Kidney glomerular epithelial cell (primary cell): ENCODE results near the gene APOBEC3F.
"Not testable (repeated sequence)": the region's sequence is repeated elsewhere in the genome, so short reads cannot be mapped to it uniquely, and the experiment has no call there.

Experiments used
- DNase-seq: peaks from one replicate; lab custom pipeline; 2025; lab: John Stamatoyannopoulos, UW

The APOBEC3F gene

DNA sequence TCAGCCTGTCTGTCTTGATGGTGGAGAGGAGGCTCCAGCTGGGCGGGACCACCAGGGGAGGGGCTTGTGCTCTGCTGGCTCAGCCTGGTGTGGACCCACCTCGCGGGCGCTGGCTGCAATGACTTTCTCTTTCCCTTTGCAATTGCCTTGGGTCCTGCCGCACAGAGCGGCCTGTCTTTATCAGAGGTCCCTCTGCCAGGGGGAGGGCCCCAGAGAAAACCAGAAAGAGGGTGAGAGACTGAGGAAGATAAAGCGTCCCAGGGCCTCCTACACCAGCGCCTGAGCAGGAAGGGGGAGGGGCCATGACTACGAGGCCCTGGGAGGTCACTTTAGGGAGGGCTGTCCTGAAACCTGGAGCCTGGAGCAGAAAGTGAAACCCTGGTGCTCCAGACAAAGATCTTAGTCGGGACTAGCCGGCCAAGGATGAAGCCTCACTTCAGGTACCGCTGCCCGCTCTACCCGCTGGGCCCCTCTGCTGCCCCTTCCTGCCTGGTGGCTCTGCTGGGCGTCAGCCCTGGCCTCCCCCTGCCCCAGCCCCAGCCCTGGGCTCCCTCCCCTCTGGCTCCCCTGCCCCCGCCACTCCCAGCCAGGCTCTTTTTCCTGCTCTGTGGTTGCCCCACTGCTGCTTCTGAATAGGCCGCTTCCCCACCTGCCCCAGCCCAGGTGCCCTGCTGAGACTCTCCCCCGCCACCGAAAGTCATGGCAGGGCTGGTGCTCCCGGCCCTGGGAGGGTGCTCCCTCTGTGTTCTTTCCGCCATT, at the start of gene APOBEC3F:
APOBEC3F (plus strand) TSS at position 327 of the 759 bp plus-strand sequence; CDS start at position 424, 97 bp downstream.
- DNase-seq = peak; percentile 33

DNA sequence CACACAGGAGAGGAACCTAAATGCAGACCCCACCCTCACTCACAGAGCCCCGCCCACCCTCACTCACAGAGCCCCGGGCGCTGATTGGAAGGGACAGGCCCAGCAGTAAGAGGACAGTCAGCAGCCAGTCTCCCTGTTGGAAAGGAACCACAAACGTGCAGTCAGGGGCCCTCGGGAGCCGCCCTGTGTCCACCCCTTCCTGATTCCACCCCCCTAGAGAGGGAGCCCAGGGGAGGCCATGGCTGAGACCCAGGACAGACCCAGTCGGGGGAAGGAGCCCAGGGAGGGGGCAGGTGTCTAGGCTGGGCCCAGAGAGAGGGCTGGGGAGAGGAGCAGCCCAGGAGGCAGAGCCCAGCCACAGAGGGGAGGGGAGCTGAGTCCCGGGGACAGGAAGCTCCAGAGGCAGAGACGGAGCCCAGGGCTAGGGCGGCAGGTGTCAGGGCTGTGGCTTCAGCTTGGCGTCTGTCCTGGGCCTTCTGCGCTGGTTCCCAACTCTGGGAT, 47.7 kb upstream of the APOBEC3F start:
- DNase-seq = not testable (repeated sequence)

DNA sequence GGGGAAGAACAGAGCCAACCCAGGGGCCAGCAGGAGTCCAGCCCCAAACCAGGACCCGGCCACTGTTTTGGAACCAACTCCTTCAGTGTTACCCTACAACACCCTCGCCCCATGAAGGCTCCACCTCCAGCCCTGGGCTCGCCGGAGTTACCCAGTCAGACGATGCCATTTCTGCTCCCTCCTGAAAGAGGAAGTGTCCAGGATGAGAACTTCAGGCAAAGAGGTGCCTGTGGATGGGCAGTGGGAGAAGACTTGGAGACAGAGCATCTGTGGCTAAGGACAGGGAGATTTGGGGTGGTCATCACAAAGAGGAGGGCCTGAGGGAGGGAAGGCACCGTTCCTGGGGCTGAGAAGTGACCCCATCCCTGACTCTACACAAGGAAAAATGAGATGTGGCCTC, 44.6 kb upstream of the APOBEC3F start:
- no peak for DNase-seq

DNA sequence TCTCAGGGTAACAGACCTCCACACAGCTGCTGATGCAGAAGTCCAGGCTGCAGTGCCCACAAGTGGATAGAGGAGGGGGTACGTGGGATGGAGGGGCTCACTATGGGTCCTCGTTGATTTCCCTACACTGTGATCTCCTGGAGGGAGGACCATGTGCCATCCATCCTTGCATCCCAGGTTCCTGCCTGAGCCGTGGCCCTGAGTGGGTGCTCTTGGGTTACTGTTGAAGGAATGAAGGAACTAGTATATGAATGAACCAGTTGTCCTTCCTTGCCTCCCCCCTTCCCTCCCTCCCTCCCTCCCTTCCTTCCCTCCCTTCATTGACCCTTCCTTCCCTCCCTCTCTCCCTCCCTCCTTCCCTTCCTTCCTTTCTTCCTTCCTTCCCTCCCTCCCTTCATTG, 43.1 kb upstream of the APOBEC3F start:
- no peak for DNase-seq

- DNase-seq = peak; percentile 84
Observed at GRCh38 chr22:39003165-39003638, 37.5 kb upstream of the APOBEC3F start.

DNA sequence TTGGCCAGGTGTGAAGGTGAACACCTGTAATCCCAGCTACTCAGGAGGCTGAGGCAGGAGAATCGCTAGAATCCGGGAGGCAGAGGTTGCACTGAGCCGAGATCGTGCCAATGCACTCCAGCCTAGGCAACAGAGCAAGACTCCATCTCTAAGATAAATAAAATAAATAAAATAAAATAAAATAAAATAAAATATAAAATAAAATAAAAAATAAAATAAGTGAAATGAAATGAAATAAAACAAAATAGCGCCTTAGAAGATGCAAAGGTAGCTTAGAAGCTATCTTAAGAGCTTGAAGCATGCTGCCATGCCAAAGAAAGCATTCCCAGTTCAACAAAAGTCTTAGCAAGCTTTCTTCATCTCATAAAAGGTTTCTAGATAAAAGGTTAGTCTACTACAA, 33.5 kb upstream of the APOBEC3F start:
- no peak for DNase-seq

- DNase-seq = not testable (repeated sequence)
Observed at GRCh38 chr22:39008271-39008850, 32.3 kb upstream of the APOBEC3F start.

GRCh38 chr22:39010946-39011345, 29.7 kb upstream of the APOBEC3F start:
- DNase-seq = no peak

DNA sequence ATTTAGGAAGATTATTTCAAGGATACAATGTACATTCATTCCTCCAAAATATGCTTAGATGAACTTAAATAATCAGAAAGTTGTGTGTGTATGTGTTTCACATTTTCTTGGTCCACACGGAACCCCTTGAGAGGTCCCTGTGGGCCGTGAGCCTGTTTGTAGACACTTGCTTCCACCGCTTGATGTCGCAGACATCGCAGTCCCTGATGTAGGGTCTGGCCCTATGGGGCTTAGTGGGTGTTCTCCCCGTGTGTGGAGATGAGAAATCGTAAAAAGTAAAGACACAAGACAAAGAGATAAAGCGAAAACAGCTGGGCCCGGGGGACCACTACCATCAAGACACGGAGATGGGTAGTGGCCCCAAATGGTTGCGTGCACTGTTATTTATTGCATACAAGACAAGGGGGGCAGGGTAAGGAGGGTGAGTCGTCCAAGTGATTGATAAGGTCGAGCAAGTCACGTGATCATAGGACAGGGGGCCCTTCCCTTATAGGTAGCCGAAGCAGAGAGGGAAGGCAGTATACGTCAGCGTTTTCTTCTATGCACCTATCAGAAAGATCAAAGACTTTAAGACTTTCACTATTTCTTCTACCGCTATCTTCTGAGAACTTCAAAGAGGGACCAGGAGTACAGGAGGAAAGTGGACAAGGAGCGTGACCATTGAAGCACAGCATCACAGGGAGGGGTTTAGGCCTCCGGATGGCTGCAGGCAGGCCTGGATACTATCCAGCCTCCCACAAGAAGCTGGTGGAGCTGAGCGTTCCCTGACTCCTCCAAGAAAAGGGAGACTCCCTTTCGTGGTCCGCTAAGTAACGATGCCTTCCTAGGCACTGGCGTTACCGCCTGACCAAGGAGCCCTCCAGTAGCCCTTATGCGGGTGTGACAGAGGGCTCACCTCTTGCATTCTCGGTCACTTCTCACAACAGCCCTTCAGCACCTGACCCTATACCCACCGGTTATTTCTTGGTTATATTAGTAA, 27.8 kb upstream of the APOBEC3F start:
- peak; percentile 46 for DNase-seq

DNA sequence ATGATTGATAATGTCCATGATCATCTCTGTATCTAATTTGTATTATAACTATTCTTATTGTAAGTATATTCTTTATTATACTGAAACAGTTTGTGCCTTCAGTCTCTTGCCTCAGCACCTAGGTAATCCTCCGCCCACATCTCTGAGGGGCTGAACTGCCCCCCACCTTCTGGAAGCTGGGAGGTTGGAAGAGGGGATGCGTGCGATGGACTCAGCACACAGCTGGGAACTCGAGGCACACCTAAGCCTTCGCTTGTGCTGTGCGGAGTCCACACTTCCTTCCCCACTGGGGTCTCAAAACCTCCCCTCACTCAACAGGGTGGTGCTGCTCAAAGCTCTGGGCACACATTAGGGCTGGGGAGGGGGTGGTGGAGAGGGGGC, 27.1 kb upstream of the APOBEC3F start:
- not testable (repeated sequence) for DNase-seq

GRCh38 chr22:39013942-39014722, 26.5 kb upstream of the APOBEC3F start, which contains the start of gene APOBEC3C:
APOBEC3C (plus strand) TSS chr22:39014257; CDS start chr22:39014363, 106 bp downstream.
- peak; percentile 85 for DNase-seq

- DNase-seq = not testable (repeated sequence)
Observed at GRCh38 chr22:39014723-39015121, 25.9 kb upstream of the APOBEC3F start.

- DNase-seq = no peak
Observed at GRCh38 chr22:39016592-39016991, 24.1 kb upstream of the APOBEC3F start.

- DNase-seq = no peak
Observed at GRCh38 chr22:39017596-39018365, 22.9 kb upstream of the APOBEC3F start.

DNA sequence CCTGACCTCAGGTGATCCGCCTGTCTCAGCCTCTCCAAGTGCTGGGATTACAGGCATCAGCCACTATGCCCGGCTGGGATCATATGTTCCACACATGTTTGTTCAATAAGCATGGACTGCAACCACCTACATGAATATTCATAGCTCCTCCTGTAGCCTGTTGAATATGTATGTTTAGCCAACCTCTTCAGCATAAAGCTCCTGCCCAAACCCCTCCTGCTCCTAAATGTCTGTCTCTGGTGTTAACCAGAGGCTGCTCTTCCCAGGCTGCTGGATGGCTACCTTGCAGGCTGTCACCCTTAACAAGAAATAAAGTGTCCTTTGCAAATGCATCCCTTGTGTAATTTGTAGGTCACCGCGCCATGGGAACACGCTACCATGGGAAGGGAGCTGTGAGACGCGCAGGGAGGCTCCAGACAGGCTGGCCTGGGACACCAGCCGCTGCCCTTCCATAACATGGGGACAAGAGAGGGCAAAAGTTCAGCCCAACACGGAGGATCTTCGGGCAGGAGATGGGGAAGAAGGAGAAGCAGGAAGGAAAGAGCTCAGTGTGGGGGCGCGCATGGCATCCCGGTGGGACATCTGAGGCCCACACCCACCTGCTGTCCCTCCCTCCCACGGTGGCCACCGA, 20.5 kb upstream of the APOBEC3F start:
- DNase-seq = not testable (repeated sequence)

DNA sequence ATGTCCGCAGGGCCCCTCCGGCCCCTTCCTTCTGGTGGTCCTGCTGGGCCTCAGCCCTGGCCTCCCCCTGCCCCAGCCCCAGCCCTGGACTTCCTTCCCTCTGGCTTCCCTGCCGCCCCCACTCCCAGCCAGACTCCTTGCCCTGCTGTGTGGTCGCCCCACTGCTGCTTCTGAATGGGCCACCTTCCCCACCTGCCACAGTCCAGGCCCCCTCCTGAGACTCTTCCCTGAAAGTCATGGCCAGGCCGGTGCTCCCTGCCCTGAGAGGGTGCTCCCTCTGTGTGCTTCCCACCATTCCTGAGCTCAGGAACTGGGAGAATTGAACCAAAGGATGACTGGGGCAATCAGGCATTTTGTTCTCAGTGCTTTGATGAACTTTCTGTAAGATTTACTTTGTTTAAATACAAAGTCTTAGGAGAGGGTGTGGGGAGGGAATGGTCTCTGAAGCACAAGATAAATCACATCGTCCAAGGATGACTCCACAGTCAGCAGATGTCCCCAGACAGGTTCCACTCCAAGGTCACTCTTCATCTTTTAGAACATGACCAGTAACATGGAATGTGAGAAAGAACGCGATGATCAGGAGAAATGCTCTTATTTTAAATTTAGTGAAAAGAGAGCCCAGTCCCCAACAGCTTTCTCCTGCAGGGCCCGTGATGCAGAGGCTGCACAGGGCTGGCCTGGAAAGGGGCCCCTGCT, 19.0 kb upstream of the APOBEC3F start:
- DNase-seq = no peak

GRCh38 chr22:39024519-39025308, 15.9 kb upstream of the APOBEC3F start:
- DNase-seq = no peak

GRCh38 chr22:39026509-39027150, 14.0 kb upstream of the APOBEC3F start:
- DNase-seq = no peak
